ENCODE measurements around the gene CDH13.

The CDH13 gene

DNA sequence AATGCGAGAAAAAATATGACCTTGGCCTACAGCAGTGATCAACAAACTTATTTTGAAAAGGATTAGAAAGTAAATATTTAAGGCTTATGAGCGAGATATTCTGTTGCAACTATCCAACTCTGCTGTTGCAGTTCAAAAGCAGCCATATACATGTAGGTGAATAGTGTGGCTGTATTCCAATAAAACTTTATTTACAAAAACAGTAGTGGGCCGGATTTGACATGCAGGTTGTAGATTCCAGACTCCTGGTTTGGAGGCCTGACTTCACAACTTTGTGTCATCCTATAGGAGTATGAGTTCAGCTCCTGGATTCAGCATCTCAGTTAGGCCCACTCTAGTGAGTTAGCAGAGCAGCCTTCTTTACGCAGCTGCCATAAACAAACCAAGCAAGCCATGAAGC, 386.3 kb downstream of the CDH13 start:
- no peak overlapping the region for H3K27ac Mint-ChIP-seq
- no peaks in the 10 kb centered on the region for H3K27me3 Mint-ChIP-seq (ENCODE audit: low read depth, poor library complexity)

DNA sequence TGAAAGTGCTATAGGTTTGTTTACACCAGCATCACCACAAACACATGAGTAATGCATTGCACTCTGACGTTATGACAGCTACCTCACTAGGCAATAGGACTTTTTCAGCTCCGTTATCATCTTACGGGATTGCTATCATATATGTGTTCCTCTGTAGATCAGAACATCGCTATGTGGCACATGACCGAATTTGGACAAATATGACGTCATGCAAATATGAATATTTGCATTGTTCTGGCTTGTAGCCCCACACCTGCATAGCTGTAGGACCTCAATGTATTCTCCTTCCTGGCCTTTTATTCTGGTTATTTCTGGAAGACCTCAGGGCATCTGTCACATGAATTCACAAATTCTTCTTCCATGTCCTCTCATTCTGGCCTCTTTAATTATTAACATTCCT, 393.2 kb downstream of the CDH13 start:
- TF ChIP-seq, protein P1, sequence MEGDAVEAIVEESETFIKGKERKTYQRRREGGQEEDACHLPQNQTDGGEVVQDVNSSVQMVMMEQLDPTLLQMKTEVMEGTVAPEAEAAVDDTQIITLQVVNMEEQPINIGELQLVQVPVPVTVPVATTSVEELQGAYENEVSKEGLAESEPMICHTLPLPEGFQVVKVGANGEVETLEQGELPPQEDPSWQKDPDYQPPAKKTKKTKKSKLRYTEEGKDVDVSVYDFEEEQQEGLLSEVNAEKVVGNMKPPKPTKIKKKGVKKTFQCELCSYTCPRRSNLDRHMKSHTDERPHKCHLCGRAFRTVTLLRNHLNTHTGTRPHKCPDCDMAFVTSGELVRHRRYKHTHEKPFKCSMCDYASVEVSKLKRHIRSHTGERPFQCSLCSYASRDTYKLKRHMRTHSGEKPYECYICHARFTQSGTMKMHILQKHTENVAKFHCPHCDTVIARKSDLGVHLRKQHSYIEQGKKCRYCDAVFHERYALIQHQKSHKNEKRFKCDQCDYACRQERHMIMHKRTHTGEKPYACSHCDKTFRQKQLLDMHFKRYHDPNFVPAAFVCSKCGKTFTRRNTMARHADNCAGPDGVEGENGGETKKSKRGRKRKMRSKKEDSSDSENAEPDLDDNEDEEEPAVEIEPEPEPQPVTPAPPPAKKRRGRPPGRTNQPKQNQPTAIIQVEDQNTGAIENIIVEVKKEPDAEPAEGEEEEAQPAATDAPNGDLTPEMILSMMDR (IDR thresholded peaks at IDR 0.05), result no peak
- peaks cover 9% of the 10 kb centered on the region for H3K9me3 Mint-ChIP-seq
- no peak overlapping the region for H3K27ac Mint-ChIP-seq
- H3K4me1 Mint-ChIP-seq, result no peaks in the 10 kb centered on the region
- H3K36me3 Mint-ChIP-seq (ENCODE audit: low read depth), result no peaks in the 10 kb centered on the region
- DNase-seq, result no peak
- H3K27me3 Mint-ChIP-seq (ENCODE audit: low read depth, poor library complexity), result peaks cover 3% of the 10 kb centered on the region
- H3K4me3 Mint-ChIP-seq, result no peak overlapping the region

More for the DNA sequence above, 386.3 kb downstream of the CDH13 start:
- Mint-ChIP-seq H3K4me1 (no peaks in the 10 kb centered on the region), H3K4me3 (no peak overlapping the region), H3K9me3 (no peaks in the 10 kb centered on the region), H3K36me3 (ENCODE audit: low read depth) (no peaks in the 10 kb centered on the region)
- TF ChIP-seq, protein P1 (IDR thresholded peaks at IDR 0.05), result no peak
- no peak for DNase-seq

DNA sequence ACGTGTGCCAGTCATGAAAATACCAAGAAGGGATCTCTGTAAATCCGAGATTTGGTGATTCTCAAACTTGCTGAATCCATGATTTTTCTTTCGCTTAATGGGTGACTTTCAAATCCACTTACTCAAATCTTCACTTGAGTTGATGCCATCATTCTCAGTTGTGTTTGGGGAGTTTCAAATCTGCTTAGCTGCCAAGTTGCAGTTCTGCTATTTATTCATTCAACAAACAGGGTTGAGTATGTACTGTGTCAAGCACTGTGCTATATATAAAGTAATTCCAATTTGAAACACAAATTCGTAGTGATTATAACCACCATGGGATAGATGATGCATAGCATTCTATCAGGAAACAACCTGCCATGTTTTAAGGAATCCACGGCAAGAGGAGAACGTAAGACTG, 394.3 kb downstream of the CDH13 start:
- no peaks in the 10 kb centered on the region for H3K4me1 Mint-ChIP-seq
- H3K27ac Mint-ChIP-seq, result no peak overlapping the region
- DNase-seq, result no peak
- H3K9me3 Mint-ChIP-seq, result peaks cover 9% of the 10 kb centered on the region
- peaks cover 3% of the 10 kb centered on the region for H3K27me3 Mint-ChIP-seq (ENCODE audit: low read depth, poor library complexity)
- no peaks in the 10 kb centered on the region for H3K36me3 Mint-ChIP-seq (ENCODE audit: low read depth)
- no peak overlapping the region for H3K4me3 Mint-ChIP-seq
- TF ChIP-seq, protein P1 (IDR thresholded peaks at IDR 0.05), result no peak

DNA sequence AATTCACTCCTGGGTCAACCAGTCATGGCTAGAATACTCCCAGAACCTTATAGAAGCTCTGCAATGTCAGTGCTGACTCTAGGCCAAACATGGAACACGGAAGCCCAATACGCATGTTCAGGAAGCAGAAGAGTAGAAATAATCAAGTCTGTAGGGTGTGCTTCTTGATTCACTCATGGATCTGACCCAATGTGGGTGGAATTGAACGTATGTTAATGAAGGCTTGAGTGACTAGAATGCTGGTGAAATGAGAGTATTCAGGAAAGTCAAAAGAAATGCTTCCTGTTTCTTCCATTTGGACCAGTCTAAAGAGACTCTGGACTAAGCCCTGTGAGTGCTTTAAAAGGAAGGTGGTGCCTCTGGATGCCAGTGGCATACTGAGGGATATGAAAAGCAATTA, 395.0 kb downstream of the CDH13 start:
- Mint-ChIP-seq H3K4me3 (no peak overlapping the region), H3K9me3 (peaks cover 9% of the 10 kb centered on the region), H3K36me3 (ENCODE audit: low read depth) (no peaks in the 10 kb centered on the region), H3K27me3 (ENCODE audit: low read depth, poor library complexity) (peaks cover 3% of the 10 kb centered on the region), H3K4me1 (no peaks in the 10 kb centered on the region), H3K27ac (no peak overlapping the region)
- no peak for DNase-seq
- TF ChIP-seq, protein P1 (IDR thresholded peaks at IDR 0.05), result no peak

GRCh38 chr16:83023011-83023410, 396.2 kb downstream of the CDH13 start:
- H3K27ac Mint-ChIP-seq, result no peak overlapping the region
- DNase-seq, result no peak
- TF ChIP-seq, protein P1 (IDR thresholded peaks at IDR 0.05), result no peak
- no peaks in the 10 kb centered on the region for H3K4me1 Mint-ChIP-seq
- peaks cover 3% of the 10 kb centered on the region for H3K27me3 Mint-ChIP-seq (ENCODE audit: low read depth, poor library complexity)
- H3K4me3 Mint-ChIP-seq, result no peak overlapping the region
- no peaks in the 10 kb centered on the region for H3K36me3 Mint-ChIP-seq (ENCODE audit: low read depth)
- peaks cover 9% of the 10 kb centered on the region for H3K9me3 Mint-ChIP-seq

DNA sequence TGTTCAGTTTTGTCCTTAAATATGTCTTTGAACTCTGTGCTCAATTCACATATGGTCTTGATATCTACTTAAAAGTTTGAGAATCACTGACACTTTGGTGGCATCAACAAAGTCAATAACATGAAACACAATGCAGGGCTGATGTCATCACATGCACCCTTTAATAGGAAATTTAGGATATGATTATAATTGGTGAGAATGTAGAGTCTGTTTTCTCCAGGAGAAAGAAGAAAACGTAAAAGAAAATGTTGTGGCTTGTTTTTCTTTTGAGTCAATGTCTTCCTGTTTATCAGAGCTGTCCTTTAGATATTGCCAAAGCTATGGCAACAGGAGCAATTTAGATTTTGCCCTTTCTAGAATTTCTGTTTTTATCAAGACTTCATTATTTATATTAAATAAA, 396.9 kb downstream of the CDH13 start:
- no peak overlapping the region for H3K27ac Mint-ChIP-seq
- no peak for DNase-seq
- no peaks in the 10 kb centered on the region for H3K4me1 Mint-ChIP-seq
- H3K27me3 Mint-ChIP-seq (ENCODE audit: low read depth, poor library complexity), result peaks cover 3% of the 10 kb centered on the region
- H3K9me3 Mint-ChIP-seq, result peaks cover 9% of the 10 kb centered on the region
- TF ChIP-seq, protein P1 (IDR thresholded peaks at IDR 0.05), result no peak
- H3K4me3 Mint-ChIP-seq, result no peak overlapping the region
- no peaks in the 10 kb centered on the region for H3K36me3 Mint-ChIP-seq (ENCODE audit: low read depth)

All from nephron progenitor cell (in vitro differentiated cells).